ENCODE measurements around the gene PTPRN2. TPM values are rescaled to one million over a fixed set of nuclear protein-coding genes. Genes with fewer than 3 reads are reported as not detected.

The PTPRN2 gene
- total and polyA plus RNA-seq, 2 of the 13 experiments (the other 11 are each of a cell fraction or from before 2014, with no cell fraction given): 2.5 to 24.2 TPM

DNA sequence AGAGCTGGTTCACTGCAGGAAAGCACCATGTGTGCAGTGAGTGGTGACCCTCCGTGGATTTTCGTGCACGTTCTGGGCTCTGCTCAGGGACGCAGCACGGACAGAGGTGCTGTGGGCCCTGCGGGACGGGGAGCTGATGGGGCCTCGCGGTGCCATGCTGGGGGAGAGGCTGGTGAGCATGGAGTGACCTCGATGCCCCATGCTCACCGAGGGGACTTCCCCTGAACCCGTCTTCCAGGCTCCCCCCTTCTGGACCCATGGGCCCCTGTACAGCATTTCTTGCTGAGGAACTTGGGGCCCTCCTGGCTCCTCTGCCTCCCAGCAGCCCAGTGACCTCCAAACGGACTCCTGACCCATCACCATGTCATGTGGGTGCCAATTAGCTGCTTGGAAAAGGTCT lies 997.1 kb downstream of the PTPRN2 start (continued):
- TF ChIP-seq DDIT3 (CRISPR knock-in tag; IDR thresholded peaks at IDR 0.05) (no peak), TFDP2 (CRISPR knock-in tag; IDR thresholded peaks at IDR 0.05) (no peak), ZFX (CRISPR knock-in tag; IDR thresholded peaks at IDR 0.05; ENCODE audit: low read depth) (no peak)
- TF ChIP-seq, protein P1, sequence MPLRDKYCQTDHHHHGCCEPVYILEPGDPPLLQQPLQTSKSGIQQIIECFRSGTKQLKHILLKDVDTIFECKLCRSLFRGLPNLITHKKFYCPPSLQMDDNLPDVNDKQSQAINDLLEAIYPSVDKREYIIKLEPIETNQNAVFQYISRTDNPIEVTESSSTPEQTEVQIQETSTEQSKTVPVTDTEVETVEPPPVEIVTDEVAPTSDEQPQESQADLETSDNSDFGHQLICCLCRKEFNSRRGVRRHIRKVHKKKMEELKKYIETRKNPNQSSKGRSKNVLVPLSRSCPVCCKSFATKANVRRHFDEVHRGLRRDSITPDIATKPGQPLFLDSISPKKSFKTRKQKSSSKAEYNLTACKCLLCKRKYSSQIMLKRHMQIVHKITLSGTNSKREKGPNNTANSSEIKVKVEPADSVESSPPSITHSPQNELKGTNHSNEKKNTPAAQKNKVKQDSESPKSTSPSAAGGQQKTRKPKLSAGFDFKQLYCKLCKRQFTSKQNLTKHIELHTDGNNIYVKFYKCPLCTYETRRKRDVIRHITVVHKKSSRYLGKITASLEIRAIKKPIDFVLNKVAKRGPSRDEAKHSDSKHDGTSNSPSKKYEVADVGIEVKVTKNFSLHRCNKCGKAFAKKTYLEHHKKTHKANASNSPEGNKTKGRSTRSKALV (CRISPR knock-in tag; IDR thresholded peaks at IDR 0.05): no peak

DNA sequence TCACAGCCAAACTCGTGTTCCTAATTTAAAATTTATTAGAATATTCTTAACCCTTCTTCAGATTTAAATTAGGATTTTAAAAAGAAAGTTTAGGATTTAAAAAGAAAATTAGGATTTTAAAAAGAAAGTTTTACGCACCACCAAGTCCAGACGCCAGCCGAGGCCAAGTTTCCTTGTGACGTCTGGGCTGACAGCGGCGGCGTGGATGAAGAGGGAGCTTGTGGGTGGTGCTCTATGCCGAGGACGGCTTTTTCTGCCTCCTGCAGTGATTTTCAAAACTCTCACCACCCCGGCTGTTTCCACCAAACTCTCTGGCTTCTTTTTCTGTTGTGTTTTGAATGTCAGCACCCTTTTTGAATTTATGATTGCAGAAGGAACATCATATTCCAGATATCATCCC lies 997.9 kb downstream of the PTPRN2 start:
- no TSS peak for BruUV-seq (replicated peaks)
- H3K79me2 ChIP-seq (ENCODE audit: insufficient read depth, low read length): no peaks in the 10 kb centered on the region
- no peak overlapping the region for H2AFZ ChIP-seq (ENCODE audit: low read length)
- no peak overlapping the region for H3K9ac ChIP-seq (ENCODE audit: insufficient read depth, low read depth, low read length)
- POLR2A ChIA-PET: no interaction called here
- FAIRE-seq: no peak
- WGBS (ENCODE audit: low lambda C conversion rate): 77% methylated on average over 11 of the region's 11 CpGs
- intact Hi-C loops (cut with micrococcal nuclease; ENCODE audit: unreplicated experiment): no loop called here
- H3K4me2 ChIP-seq (ENCODE audit: low read depth, low read length): no peak overlapping the region
- peaks cover 1 to 43% of the 10 kb centered on the region in 2 experiments; a peak in 4 of 5 replicates for H3K27me3 ChIP-seq (ENCODE audit: control insufficient read depth in 1 of 2, insufficient read depth in 2 of 2, low read length in 2 of 2)
- no peak for DNase-seq (ENCODE audit: low spot score)
- no peaks in the 10 kb centered on the region for H3K9me3 ChIP-seq (ENCODE audit: low read length)
- TF ChIP-seq GATAD1 (CRISPR knock-in tag; IDR thresholded peaks at IDR 0.05) (no peak), NFKB2 (CRISPR knock-in tag; IDR thresholded peaks at IDR 0.05; ENCODE audit: borderline replicate concordance) (no peak), ZSCAN12 (CRISPR knock-in tag; IDR thresholded peaks at IDR 0.05) (no peak), ZNF224 (CRISPR knock-in tag; IDR thresholded peaks at IDR 0.05) (no peak), TP53 (CRISPR knock-in tag; conservative IDR thresholded peaks at IDR 0.05) (no peak), HOXA3 (CRISPR knock-in tag; IDR thresholded peaks at IDR 0.05) (no peak), ZNF329 (CRISPR knock-in tag; IDR thresholded peaks at IDR 0.05; ENCODE audit: low read depth) (no peak)
- TF ChIP-seq, protein P2, sequence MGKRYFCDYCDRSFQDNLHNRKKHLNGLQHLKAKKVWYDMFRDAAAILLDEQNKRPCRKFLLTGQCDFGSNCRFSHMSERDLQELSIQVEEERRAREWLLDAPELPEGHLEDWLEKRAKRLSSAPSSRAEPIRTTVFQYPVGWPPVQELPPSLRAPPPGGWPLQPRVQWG (CRISPR knock-in tag; IDR thresholded peaks at IDR 0.05; ENCODE audit: borderline replicate concordance, low read depth): no peak
- no peaks in the 10 kb centered on the region for H4K20me1 ChIP-seq (ENCODE audit: insufficient read depth, low read length)
- in situ Hi-C loops (cut with HindIII; ENCODE audit: extremely low pct_ligation_motif_present, low pct_unique_long_range_greater_than_20kb): no loop called here
- ATAC-seq: no peak
- CTCF ChIA-PET (ENCODE audit: low intra/inter-chr PET ratio, low total read pairs): no interaction called here
- H3K36me3 ChIP-seq (replicated peaks in 1 of 2; ENCODE audit: control insufficient read depth in 1 of 2, insufficient read depth in 2 of 2, low read length in 2 of 2): no peaks in the 10 kb centered on the region
- H3K4me3 ChIP-seq (replicated peaks in 1 of 3; ENCODE audit: insufficient read depth in 1 of 3, low read depth in 2 of 3, low read length in 3 of 3): no peak overlapping the region
- H3K27ac ChIP-seq (ENCODE audit: extremely low read length, insufficient read depth, low read length): no peak overlapping the region
- no peaks in the 10 kb centered on the region; the same call in 1 of the 2 replicates for H3K4me1 ChIP-seq (ENCODE audit: insufficient read depth, low read length)
